K562 (cell line): ENCODE measurements around the gene RPL10A. TPM values are rescaled to one million over a fixed set of nuclear protein-coding genes. Genes with fewer than 3 reads are reported as not detected.

ENCODE experiments used
- ATAC-seq: fragments of 200-7000 bp; cut with Tn5 transposase; 3 replicates; pipeline ENCODE4 v1.9.1; 2020; ENCODE audit warnings: moderate library complexity
- BruUV-seq: library from RNA; stranded (reverse); fragments of 400-500 nt; replicated peaks from 2 replicates; lab custom pipeline; 2021; lab: Mats Ljungman, UMichigan
- CTCF ChIA-PET: fragments of 300-600 bp; formaldehyde crosslinking; extraction: SDS; loops from one replicate; lab custom pipeline; 2021; ENCODE audit warnings: low intra/inter-chr PET ratio; lab: Yijun Ruan, JAX
- POLR2A ChIA-PET: fragments of 300-600, 350-650 bp; sonication (Branson Sonifier 250); formaldehyde crosslinking; extraction: SDS; loops from one replicate; lab custom pipeline; 2021; ENCODE audit warnings: antibody characterized with exemption, inconsistent platforms; lab: Yijun Ruan, JAX
- DNase-seq, 4 experiments: peaks; one replicate each; pipeline versions ENCODE4 v3.0.0 to v3.0.0-alpha.2; 2011 to 2018; ENCODE audit warnings: low spot score in 3 of 4, mixed read lengths in 3 of 4; ENCODE audit errors: extremely low read depth in 1 of 4
- FAIRE-seq: peaks from 2 replicates; lab custom pipeline; 2011; peaks lifted over from hg19 to GRCh38; lab: Jason Lieb, UNC
- H2AFZ ChIP-seq: 2 replicates; pipeline ENCODE4 v1.6.0; 2011; ENCODE audit warnings: low read depth, low read length, control low read depth, inconsistent platforms
- H3K27ac ChIP-seq: fragments of 200-600 bp; 3 replicates; pipeline ENCODE4 v1.8.0; 2011; ENCODE audit warnings: low read depth, mild to moderate bottlenecking, control low read depth, inconsistent platforms, low read length, moderate library complexity, mixed read lengths; ENCODE audit errors: extremely low read depth
- H3K27me3 ChIP-seq, 2 experiments: fragments of 300-600 bp in 1 of 2; 2 replicates in 1 of 2; 3 replicates in 1 of 2; pipeline versions ENCODE4 v1.6.0 to v1.8.0; 2011; ENCODE audit warnings: inconsistent platforms in 2 of 2, low read length in 2 of 2, mild to moderate bottlenecking in 1 of 2, mixed read lengths in 1 of 2, moderate library complexity in 1 of 2; ENCODE audit not compliant: control insufficient read depth in 2 of 2, insufficient read depth in 2 of 2
- H3K36me3 ChIP-seq: fragments of 300-600 bp; 3 replicates; pipeline ENCODE4 v1.8.0; 2011; ENCODE audit warnings: mild to moderate bottlenecking, low read length, inconsistent platforms; ENCODE audit not compliant: control insufficient read depth, insufficient read depth
- H3K4me1 ChIP-seq, 2 experiments: fragments of 200-600 bp in 1 of 2; replicated peaks in 1 of 2; 2 replicates in 1 of 2; 3 replicates in 1 of 2; pipeline versions ENCODE4 v1.5.1 to v1.8.0; 2011; ENCODE audit warnings: inconsistent platforms in 2 of 2, low read length in 2 of 2, mild to moderate bottlenecking in 1 of 2, mixed read lengths in 1 of 2, moderate library complexity in 1 of 2; ENCODE audit not compliant: control insufficient read depth in 2 of 2, insufficient read depth in 2 of 2
- H3K4me2 ChIP-seq: 2 replicates; pipeline ENCODE4 v1.6.1; 2011; ENCODE audit warnings: low read length, control low read depth, inconsistent platforms, mixed read lengths; ENCODE audit not compliant: insufficient read depth
- H3K4me3 ChIP-seq: fragments of 200-600 bp; sonication (generic), shearing (Covaris generic); 2 replicates; pipeline ENCODE4 v1.5.1; 2016; ENCODE audit warnings: control low read depth, inconsistent platforms
- H3K79me2 ChIP-seq: fragments of 200-600 bp; 3 replicates; pipeline ENCODE4 v1.8.0; 2011; ENCODE audit warnings: low read length, inconsistent platforms; ENCODE audit not compliant: control insufficient read depth, insufficient read depth
- H3K9ac ChIP-seq, 2 experiments: 2 replicates each; pipeline versions ENCODE4 v1.6.0 to v1.6.1; 2011; ENCODE audit warnings: low read depth in 2 of 2, low read length in 2 of 2, control low read depth in 1 of 2, inconsistent platforms in 1 of 2, mild to moderate bottlenecking in 1 of 2, mixed read lengths in 1 of 2; ENCODE audit not compliant: insufficient read depth in 1 of 2
- H3K9me1 ChIP-seq: one replicate; pipeline ENCODE4 v1.6.0; 2011; ENCODE audit warnings: inconsistent platforms, mild to moderate bottlenecking, low read length, moderate library complexity; ENCODE audit not compliant: control insufficient read depth, insufficient read depth
- H3K9me3 ChIP-seq: replicated peaks from 2 replicates; pipeline ENCODE4 v1.5.1; 2011; ENCODE audit warnings: low read depth, low read length, inconsistent platforms; ENCODE audit not compliant: control insufficient read depth, insufficient read depth
- H4K20me1 ChIP-seq: replicated peaks from 2 replicates; pipeline ENCODE4 v1.6.1; 2011; ENCODE audit warnings: low read length, inconsistent platforms, mixed read lengths; ENCODE audit not compliant: control insufficient read depth, insufficient read depth
- DDX20 ChIP-seq: fragments of 450-650 bp; IDR thresholded peaks from 2 replicates; pipeline ENCODE4 v1.6.1; 2016; ENCODE audit warnings: missing genetic modification characterization, low read depth, mild to moderate bottlenecking, missing compliant biosample characterization, moderate library complexity
- EZH2 ChIP-seq: IDR thresholded peaks from 2 replicates; pipeline ENCODE4 v1.6.1; 2012; ENCODE audit warnings: low read depth, mild to moderate bottlenecking, inconsistent platforms, low read length, borderline replicate concordance
- GTF2E2 ChIP-seq: fragments of 200-800 bp; sonication (Bioruptor generic); IDR thresholded peaks from 2 replicates; pipeline ENCODE4 v1.6.1; 2016; ENCODE audit warnings: missing genetic modification characterization, missing compliant biosample characterization
- GTF2F1 ChIP-seq: IDR thresholded peaks from 2 replicates; pipeline ENCODE4 v1.6.1; 2011; ENCODE audit warnings: low read depth, low read length, improper control_type of control experiment
- HMG20B ChIP-seq: fragments of 250-450 bp; sonication (Bioruptor Pico); IDR thresholded peaks from 2 replicates; pipeline ENCODE4 v1.5.0; 2021; ENCODE audit warnings: mild to moderate bottlenecking
- KDM5B ChIP-seq: fragments of 200-600 bp; sonication (generic); IDR thresholded peaks from 2 replicates; pipeline ENCODE4 v1.6.1; 2012; ENCODE audit warnings: low read depth, mild to moderate bottlenecking, moderate library complexity, low read length, control low read depth, inconsistent platforms; ENCODE audit not compliant: insufficient replicate concordance
- PHF21A ChIP-seq: fragments of 450-650 bp; IDR thresholded peaks from 2 replicates; pipeline ENCODE4 v1.6.1; 2017; ENCODE audit warnings: low read depth, borderline replicate concordance
- PURB ChIP-seq: sonication (generic); formaldehyde crosslinking; IDR thresholded peaks from 2 replicates; pipeline ENCODE4 v1.9.0; 2021; ENCODE audit warnings: low read depth, mild to moderate bottlenecking, missing genetic modification reagents
- SAFB2 ChIP-seq: fragments of 200-400 bp; formaldehyde crosslinking; IDR thresholded peaks from 2 replicates; pipeline ENCODE4 v1.6.1; 2018; ENCODE audit warnings: borderline replicate concordance, low read length, low read depth, moderate library complexity; ENCODE audit not compliant: severe bottlenecking
- SIN3B ChIP-seq: fragments of 450-650 bp; IDR thresholded peaks from 2 replicates; pipeline ENCODE4 v1.6.1; 2017; ENCODE audit warnings: low read depth, mild to moderate bottlenecking, moderate library complexity
- ZNF140 ChIP-seq: fragments of 250-450 bp; sonication (Bioruptor Pico); IDR thresholded peaks from 2 replicates; pipeline ENCODE4 v1.8.0; 2021; ENCODE audit warnings: moderate library complexity, mild to moderate bottlenecking, inconsistent platforms
- ZNF232 ChIP-seq: sonication (generic); formaldehyde crosslinking; IDR thresholded peaks from 2 replicates; pipeline ENCODE4 v1.8.0; 2022; ENCODE audit warnings: mild to moderate bottlenecking, missing genetic modification reagents
- ZNF24 ChIP-seq: fragments of 450-650 bp; IDR thresholded peaks from 2 replicates; pipeline ENCODE4 v1.6.1; 2016
- ZNF41 ChIP-seq: fragments of 250-450 bp; sonication (Bioruptor Pico); conservative IDR thresholded peaks from 2 replicates; pipeline ENCODE4 v1.4.0; 2020; ENCODE audit warnings: mild to moderate bottlenecking
- ZNF586 ChIP-seq: fragments of 450-650 bp; formaldehyde crosslinking; conservative IDR thresholded peaks from 2 replicates; pipeline ENCODE4 v1.4.0; 2020; ENCODE audit warnings: mild to moderate bottlenecking, moderate library complexity
- ZSCAN32 ChIP-seq: fragments of 450-650 bp; formaldehyde crosslinking; IDR thresholded peaks from 2 replicates; pipeline ENCODE4 v1.4.0; 2020; ENCODE audit warnings: mild to moderate bottlenecking, moderate library complexity
- WGBS: fragments of 100-300 bp; shearing (Covaris generic); methylation state at CpG from one replicate; pipeline ENCODE4 v1.1.6; 2016; ENCODE audit warnings: low coverage, mixed read lengths; ENCODE audit not compliant: insufficient coverage; ENCODE audit errors: missing lambda C conversion rate; 5-methylcytosine and 5-hydroxymethylcytosine counted together
- in situ Hi-C: fragments of 300-500 bp; cut with MboI; formaldehyde crosslinking; loops from 4 replicates; pipeline ENCODE4 v1.15.0; 2018; ENCODE audit warnings: inconsistent platforms, mixed read lengths
- intact Hi-C: fragments of 100-400 bp; cut with micrococcal nuclease; formaldehyde crosslinking; loops from 2 replicates; pipeline ENCODE4 v1.14.2; 2022
- polyA plus RNA-seq, 8 experiments: library from polyadenylated mRNA; depleted of rRNA in 4 of 8; stranded (reverse) in 5 of 8; unstranded in 3 of 8; fragments of >200 nt; fragmentation: Nextera tagmentation in 2 of 8; fragmentation: Illumina TruSeq in 1 of 8; extraction: Ambion mirVana in 2 of 8; extraction: Trizol in 1 of 8; gene quantifications; 2 replicates each; pipeline versions ENCODE4 v1.2.1 to v1.2.3, GENCODE V29; 2011 to 2014; ENCODE audit warnings: inconsistent platforms in 1 of 8, missing spikeins in 1 of 8
- total RNA-seq, 7 experiments: library from RNA; depleted of rRNA in 6 of 7; stranded (reverse); fragments of >200 nt in 6 of 7; fragmentation: Illumina TruSeq in 2 of 7; extraction: Trizol in 2 of 7; gene quantifications; 2 replicates each; pipeline versions ENCODE4 v1.2.1 to v1.2.3, GENCODE V29; 2011 to 2021; ENCODE audit warnings: low replicate concordance in 1 of 7
- TF ChIP-seq, protein P1 (sequence below): fragments of 200-400 bp; formaldehyde crosslinking; IDR thresholded peaks from 2 replicates; pipeline ENCODE4 v1.6.1; 2017; ENCODE audit warnings: mild to moderate bottlenecking, low read depth, low read length, moderate library complexity
- TF ChIP-seq, protein P2 (sequence below), 2 experiments: fragments of 450-650 bp; conservative IDR thresholded peaks; 2 replicates each; pipeline ENCODE4 v1.6.1; 2017; ENCODE audit warnings: mild to moderate bottlenecking in 2 of 2, moderate library complexity in 2 of 2

RPL10A gene
- total and polyA plus RNA-seq, 9 of the 15 experiments (the other 6 are each of a cell fraction or from before 2014, with no cell fraction given) = 1,589 to 3,237 (median 2,116) TPM

DNA sequence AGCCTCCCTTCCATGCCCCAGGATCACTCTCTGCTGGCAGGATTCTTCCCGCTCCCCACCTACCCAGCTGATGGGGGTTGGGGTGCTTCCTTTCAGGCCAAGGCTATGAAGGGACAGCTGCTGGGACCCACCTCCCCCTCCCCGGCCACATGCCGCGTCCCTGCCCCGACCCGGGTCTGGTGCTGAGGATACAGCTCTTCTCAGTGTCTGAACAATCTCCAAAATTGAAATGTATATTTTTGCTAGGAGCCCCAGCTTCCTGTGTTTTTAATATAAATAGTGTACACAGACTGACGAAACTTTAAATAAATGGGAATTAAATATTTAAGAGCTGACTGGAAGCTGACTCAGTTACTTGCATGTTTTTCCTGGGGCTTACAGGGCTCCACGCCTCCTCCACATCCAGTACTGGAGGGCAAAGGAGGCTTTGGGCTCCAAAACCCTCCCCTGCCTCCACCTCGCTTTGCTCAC is 40.3 kb upstream of the RPL10A start:
- peaks cover 5% of the 10 kb centered on the region; the same call in 1 of the 3 replicates for H3K36me3 ChIP-seq
- no peak for ATAC-seq
- no TSS peak for BruUV-seq
- no peaks in the 10 kb centered on the region for H3K9me1 ChIP-seq
- H3K9me3 ChIP-seq = peaks cover 16% of the 10 kb centered on the region; the same call in 1 of the 2 replicates
- DNase-seq = no peak
- H3K4me1 ChIP-seq = peaks cover 0 to 11% of the 10 kb centered on the region in 2 experiments; a peak in 2 of 5 replicates
- intact Hi-C loops (no loop called here), in situ Hi-C loops (no loop called here)
- no peak overlapping the region for H3K9ac ChIP-seq
- POLR2A ChIA-PET = interaction anchor here (0.5 to 1.3 kb wide), 5 partner anchors 8 to 24 kb away, joined by 3 to 6 read pairs (median 3); partner anchors contain the start of gene FANCE
- no peak overlapping the region for H3K27ac ChIP-seq
- H3K4me2 ChIP-seq = no peak overlapping the region
- 42% methylated on average over 4 of the region's 9 CpGs for WGBS
- FAIRE-seq = no peak
- peaks cover 0 to 3% of the 10 kb centered on the region in 2 experiments; a peak in 1 of 5 replicates for H3K27me3 ChIP-seq
- no peak overlapping the region for H3K4me3 ChIP-seq
- no peaks in the 10 kb centered on the region for H4K20me1 ChIP-seq
- H3K79me2 ChIP-seq = no peaks in the 10 kb centered on the region
- H2AFZ ChIP-seq = no peak overlapping the region
- CTCF ChIA-PET = no interaction called here
- TF ChIP-seq ZNF586 (no peak), DDX20 (tag) (no peak), ZNF41 (no peak), KDM5B (no peak), EZH2 (no peak), ZNF232 (CRISPR knock-in tag) (no peak), ZNF24 (no peak), SIN3B (no peak), ZSCAN32 (CRISPR knock-in tag) (no peak), ZNF140 (CRISPR knock-in tag) (no peak), PHF21A (no peak), SAFB2 (no peak), HMG20B (CRISPR knock-in tag) (no peak), GTF2F1 (no peak), PURB (CRISPR knock-in tag) (no peak), GTF2E2 (no peak)
- TF ChIP-seq, protein P1, sequence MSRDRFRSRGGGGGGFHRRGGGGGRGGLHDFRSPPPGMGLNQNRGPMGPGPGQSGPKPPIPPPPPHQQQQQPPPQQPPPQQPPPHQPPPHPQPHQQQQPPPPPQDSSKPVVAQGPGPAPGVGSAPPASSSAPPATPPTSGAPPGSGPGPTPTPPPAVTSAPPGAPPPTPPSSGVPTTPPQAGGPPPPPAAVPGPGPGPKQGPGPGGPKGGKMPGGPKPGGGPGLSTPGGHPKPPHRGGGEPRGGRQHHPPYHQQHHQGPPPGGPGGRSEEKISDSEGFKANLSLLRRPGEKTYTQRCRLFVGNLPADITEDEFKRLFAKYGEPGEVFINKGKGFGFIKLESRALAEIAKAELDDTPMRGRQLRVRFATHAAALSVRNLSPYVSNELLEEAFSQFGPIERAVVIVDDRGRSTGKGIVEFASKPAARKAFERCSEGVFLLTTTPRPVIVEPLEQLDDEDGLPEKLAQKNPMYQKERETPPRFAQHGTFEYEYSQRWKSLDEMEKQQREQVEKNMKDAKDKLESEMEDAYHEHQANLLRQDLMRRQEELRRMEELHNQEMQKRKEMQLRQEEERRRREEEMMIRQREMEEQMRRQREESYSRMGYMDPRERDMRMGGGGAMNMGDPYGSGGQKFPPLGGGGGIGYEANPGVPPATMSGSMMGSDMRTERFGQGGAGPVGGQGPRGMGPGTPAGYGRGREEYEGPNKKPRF = no peak
- TF ChIP-seq, protein P2, sequence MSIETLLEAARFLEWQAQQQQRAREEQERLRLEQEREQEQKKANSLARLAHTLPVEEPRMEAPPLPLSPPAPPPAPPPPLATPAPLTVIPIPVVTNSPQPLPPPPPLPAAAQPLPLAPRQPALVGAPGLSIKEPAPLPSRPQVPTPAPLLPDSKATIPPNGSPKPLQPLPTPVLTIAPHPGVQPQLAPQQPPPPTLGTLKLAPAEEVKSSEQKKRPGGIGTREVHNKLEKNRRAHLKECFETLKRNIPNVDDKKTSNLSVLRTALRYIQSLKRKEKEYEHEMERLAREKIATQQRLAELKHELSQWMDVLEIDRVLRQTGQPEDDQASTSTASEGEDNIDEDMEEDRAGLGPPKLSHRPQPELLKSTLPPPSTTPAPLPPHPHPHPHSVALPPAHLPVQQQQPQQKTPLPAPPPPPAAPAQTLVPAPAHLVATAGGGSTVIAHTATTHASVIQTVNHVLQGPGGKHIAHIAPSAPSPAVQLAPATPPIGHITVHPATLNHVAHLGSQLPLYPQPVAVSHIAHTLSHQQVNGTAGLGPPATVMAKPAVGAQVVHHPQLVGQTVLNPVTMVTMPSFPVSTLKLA (conservative IDR thresholded peaks at IDR 0.05) = no peak
